ENCODE data around the gene PLA2G4E.

DNA sequence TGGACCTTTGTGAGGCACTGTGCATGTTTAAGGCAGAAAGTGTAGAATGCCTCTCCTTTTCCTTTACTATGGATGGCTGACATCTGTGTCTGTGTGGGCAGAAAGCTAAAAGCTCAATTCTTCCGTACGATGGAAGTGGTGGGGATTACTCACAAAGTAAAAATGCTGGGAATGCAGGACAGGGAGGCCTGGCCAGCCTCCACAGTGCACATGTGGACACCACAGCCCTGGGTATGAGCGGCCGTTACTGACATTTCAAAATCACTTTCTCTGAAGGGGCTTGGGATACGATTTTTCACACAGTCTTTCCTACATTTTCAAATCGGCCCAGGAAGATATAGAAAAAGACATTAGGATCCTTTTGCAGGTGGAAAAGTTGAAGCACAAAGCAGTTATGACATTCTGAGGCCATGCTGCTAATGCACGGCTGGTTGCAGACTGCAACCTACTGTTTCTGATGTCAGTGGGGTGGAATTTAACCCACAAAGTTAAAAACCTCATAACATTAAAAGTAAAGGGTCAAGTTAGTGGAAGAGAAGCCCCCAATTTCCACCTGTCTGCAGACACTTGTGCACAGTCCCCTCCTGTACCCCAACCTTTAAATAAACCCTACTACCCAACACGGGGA lies 76.4 kb downstream of the PLA2G4E start:
- TF ChIP-seq CTCF (IDR thresholded peaks at IDR 0.05) (no peak), POLR2A (IDR thresholded peaks at IDR 0.05) (no peak), POLR2AphosphoS5 (IDR thresholded peaks at IDR 0.05) (peak in 1 of 3 donors; percentile 47), EP300 (IDR thresholded peaks at IDR 0.05) (no peak)
